Measurements from ENCODE around the gene ARHGAP15.

Gene ARHGAP15

DNA sequence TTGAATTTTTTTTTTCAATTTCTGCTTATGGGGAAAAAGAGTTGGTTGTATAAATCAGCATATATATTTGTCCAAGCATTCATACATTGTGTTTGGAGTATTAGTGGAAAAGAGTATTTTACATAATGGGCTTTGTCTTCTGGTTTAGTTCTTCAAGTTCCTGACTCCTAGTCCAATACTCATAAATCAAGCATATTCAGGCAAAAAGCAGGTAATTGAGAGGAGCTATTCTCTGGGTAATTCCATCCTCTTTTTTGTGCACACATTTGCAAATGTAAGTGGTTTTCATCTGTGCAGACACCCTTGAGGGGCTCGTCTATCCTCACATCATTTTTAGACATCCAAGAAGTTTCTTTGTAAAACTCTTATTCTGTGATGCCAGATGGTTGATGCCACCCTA is 337.2 kb downstream of the ARHGAP15 start:
- DNase-seq = no peak

DNA sequence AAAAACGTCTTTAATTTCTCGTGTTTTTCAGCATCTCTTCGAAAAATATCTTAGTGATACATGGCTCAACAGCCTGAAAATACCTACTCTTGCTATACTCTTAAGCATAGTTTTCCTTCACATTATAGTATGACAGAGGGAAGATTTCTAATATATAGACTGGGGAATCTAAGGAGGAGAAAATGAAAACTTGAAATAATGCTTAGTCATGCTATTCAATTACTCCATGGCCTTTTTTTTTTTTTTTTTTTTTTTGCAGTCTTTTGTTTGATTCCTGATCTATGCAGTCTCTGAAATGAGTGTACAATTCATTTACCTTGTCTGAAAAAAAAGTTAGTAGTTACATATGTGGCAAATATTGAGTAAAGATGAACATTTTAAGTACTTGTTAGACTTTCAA is 337.8 kb downstream of the ARHGAP15 start:
- DNase-seq = no peak

DNA sequence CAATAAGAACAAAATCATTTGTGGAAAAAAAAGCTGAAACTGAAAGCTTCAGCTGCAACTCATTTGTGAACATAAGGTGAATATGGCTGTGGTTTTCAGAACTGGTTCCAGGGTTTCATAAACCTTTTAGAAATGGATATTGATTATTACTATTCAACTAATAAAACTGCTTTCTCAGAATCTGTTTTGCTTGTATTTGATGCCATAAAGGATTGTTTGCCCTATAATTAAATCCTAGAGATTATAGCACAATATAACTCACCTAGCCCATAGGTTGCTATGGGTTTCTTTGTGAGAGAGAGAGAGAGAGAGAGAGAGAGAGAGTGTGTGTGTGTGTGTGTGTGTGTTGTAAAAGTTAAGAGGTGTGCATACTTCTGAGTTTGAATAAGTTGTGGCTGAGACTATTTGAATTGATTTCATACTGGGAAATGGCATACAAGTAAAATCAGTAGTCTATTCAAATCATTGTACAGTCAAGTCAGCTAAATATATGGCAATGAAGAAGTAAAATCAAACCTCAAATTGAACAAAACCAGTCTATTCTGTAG is 339.2 kb downstream of the ARHGAP15 start:
- DNase-seq = no peak

DNA sequence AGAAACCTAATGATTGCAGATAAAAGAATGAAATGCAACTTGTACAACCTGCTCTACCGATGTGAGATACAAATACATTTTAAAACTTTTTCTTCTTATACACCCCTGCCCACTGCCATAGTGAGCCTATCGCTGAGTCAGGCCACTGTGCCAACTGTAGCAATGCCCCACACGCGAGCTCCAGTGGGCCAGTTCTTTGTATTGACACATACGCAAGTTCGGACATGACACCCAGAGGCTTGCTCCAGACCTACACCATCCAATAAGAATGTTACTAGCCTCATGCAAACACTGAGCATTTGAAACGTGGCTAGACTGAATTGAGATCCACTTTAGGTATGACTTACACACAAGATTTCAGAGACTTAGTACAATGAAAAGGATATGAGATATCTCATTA is 340.1 kb downstream of the ARHGAP15 start:
- no peak for DNase-seq

DNA sequence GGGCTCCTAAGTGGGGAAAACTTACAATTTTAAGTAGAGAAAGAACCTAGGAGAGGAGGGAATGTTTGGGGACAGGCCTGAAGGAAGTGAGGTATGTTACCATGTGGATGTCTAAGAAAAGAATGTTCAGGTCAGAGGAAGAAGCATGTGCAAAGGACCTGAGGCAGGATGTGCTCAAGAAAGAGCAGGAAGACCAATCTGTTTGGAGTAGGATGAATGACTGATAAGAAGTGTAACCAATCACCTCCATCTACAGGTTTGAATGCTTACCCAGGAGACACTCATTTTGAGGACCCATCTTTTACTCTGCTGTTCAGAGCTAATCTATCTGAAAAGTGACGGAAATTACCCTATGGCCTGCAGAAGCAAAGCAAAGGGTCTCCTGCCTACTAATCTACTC is 342.3 kb downstream of the ARHGAP15 start:
- no peak for DNase-seq

DNA sequence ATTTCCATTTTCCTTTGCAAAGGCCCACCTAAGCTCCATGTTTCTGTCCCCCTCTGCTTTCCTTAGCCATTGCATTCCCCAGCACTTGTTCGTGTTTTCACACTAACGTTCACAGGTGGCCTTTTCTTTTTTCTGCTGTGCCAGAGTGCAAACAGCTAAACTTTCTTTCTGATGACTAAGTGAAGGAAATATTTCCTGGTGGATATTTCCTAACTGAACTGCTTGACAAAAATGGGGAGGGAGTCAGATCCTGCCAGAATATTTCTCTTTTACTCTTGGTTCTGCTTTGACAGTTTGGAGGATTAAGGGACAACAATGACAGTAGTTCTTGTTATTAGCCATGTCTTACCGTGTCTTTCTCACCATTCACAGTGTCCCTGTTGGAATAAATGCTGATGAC is 344.0 kb downstream of the ARHGAP15 start:
- DNase-seq = no peak

DNA sequence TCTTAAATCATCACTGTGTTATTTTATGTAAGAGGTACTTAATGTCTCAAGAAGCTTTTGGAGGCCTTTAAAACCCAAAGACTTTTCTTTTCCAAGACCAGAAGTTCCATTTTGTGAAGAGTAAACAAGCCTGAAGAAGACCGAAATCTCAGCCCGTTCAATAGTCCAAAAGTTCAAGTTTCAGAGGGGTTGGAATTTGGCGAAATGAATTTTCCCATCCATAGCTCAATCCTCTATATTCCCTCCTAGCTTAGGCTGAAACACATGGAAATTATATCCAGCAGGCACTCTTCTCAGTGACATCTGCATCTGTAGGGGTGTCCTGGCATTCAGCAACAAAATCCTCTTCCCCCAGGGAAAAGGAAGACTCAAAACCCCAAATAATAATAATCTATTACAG is 344.6 kb downstream of the ARHGAP15 start:
- no peak for DNase-seq

DNA sequence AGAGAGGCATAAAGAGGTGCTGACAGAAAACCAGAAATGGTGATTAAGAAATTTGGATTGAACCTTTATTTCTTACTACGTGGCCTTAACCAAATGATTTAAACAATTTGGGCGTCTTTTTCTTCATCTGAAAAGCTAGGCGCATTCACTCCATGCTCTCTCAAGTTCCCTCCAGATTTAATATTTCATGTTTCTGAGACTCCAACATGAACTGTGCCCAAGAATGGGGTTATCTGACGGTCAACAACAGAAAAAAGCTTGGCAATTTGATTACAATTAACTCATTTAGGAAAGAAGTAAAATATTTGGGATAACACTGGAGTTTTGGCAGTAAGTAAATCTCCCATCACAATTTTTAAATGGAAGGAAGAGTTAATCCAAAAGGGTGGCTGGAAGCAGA is 345.4 kb downstream of the ARHGAP15 start:
- DNase-seq = no peak

DNA sequence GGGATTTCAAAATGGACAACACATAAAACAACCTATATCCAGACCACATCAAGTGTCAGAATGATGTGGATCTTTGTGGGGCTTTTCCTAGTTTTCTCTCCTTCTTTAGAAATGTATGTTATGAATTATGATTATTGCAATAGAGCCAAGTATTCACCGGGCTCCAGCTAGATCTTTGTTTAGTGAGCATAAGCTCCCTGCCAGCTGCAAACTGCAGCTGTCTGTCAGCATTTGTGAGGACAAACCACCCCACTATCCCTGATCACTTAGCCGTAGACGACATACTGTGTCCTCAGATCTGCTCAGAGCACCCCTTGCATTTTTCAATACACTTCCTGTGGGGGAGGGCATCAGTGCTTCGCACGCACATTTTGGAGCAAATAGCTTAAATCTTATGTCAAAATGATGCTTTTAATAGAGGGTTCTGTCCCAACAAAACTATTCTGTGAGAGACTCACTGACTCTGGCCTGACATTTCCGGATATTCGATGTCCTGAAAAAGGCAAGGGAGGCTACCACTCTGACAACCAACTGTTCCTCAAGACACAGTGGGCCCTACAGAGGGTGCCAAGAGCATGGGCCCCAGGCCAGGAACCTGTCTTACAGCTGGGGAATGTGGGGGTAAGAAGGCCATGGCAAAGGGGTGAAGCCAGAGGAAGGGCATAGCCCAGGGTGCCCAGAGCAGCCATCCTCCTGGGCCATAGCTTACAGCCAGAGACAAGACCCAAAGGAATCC is 346.0 kb downstream of the ARHGAP15 start:
- no peak for DNase-seq

DNA sequence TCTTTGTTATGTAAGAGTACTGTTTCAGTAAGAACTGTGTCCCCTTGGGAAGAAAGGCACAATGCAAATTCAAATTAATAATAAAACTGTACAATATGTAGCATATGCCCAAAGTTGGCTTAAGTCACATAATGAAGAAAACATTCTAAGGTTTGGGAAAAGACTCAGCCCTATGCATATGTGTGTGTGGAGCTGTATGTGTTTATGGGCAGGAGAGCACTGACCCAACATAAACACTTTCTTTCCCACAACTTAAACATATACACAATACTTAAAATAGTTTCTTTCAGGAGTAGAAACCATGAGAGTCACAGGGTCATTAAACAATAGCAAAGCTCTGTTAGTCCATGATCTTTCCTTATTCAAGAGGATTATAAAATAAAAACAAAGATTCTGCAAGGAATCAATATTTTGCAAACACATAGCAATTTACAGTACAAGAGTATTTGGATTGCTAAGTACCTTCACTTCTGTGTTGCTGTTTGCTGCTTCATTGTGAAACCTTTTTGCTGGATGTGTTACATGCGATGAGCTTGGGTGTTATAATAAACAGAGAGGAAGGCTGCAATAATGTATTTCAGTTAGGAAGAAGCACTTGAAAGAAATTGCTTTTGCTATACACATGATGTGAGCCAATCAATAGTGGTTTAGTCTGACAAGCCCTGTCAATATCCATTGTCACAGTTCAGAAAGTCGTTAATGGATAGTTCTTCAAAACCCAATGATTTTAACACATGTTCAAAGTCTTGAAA is 347.3 kb downstream of the ARHGAP15 start:
- DNase-seq = no peak

DNA sequence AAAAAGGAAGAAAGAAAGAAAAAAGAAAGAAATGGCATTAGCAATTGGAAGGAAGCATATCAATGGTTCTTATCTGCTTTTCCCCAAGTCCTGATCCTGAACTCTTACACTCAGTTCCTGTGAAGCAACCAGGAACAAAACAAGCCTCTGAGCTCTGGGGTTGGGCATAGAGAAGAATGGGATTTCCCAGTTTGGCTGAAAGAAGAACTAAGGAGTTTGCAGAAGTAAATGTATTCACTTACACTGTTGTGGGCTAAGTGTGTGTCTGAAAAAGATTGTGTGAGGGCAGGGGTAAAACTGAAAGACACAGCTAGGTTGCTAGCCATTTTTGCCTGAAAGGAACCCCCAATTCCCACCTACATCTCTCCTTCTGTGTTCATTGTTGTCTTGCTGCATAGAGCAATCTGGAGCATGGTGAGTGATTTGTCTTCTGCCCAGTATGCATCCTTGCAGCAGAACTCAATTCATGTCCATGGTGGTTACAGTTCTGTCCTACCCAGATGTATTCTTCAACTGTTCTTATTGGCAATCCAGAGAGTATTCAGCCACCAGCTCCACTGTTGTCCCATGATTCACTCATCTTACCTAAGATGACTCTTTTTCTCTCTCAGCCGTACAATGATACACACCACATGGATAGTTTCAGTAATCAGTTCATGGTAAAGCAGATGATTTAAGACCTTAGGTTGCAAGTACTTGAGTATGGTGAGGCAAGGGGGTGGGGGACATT is 348.7 kb downstream of the ARHGAP15 start:
- DNase-seq = no peak

DNA sequence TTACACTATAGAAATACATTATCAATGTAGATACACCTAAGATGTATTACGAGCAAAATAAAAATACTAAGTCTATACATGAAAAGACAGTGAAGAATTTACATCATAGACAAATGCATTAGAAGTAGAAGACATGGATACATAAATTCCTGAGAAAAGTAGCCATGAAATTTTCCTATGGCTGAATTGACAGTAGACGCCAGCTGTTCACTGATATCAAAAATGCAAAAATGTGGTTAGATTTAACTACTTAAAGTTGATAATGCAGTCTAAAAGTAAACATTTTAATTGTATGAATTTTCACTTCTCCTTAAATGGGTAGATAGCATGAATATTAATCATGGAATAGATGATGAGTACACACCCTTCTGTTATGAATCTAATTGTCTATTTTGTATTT is 350.9 kb downstream of the ARHGAP15 start:
- DNase-seq = no peak

DNA sequence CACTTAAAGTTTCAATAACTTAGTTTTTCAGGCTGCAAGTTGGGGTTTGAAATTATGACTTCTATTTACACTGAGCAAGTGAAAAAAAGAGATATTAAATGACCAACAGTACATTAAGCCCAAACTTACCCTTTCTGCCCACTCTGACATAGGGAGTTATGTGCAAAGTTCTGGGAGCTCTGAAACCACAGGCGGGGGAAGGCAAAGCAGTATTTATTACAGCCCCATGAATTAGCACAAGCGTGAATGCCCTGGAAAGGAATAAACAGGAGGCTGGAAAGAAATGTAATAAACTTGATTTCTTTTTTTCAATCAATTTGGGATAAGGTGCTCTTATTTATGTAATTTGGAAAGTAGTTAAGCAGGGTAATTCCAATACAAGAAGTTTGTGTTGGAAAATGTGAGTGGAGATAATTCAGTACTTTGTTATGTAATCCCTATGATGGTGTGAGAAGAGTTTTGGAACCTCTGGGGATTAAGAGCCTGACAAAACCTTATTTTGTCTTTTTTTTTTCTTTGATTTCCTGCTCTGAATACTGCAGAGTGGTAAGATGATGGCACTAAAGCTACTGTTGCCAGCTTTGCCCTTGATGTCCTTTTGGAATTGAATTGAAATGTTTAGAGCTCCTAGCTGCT is 351.5 kb downstream of the ARHGAP15 start:
- DNase-seq = no peak

DNA sequence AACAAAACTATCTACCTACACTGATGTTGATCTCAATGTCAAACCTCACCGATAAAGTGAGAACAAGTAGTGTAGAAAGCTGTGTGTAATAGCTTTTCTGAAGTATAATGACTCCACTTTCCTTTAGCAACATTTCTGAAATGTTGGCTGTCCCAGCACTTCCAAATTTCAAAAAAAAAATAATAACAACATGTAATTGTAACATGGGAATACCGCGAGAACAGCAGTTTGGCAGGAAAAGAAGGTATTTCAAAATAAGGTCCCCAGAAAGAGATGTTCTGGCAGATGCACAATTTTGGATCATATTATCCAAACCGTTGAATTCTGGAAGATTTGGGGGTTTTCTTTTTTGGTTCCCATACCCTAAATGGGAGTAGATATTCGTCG is 352.0 kb downstream of the ARHGAP15 start:
- DNase-seq = no peak

DNA sequence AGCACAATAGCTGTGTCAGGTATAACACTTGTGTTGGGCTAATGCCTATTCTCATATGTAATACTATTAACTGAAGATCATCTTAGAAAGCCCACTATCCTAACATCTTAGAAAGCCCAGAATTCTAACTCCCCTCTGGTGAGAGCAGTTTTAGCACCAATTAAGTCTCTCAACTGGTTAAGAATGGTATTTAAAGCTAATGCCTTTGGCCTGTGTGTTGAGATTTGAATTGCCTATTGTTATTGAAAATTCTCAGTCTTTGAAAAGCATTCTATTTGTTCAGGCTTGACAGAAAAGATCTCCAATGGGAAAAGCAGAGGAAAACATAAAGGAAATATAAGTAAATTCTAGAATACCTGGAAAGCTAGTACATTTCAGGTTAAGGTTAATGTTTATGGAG is 352.5 kb downstream of the ARHGAP15 start:
- no peak for DNase-seq

DNA sequence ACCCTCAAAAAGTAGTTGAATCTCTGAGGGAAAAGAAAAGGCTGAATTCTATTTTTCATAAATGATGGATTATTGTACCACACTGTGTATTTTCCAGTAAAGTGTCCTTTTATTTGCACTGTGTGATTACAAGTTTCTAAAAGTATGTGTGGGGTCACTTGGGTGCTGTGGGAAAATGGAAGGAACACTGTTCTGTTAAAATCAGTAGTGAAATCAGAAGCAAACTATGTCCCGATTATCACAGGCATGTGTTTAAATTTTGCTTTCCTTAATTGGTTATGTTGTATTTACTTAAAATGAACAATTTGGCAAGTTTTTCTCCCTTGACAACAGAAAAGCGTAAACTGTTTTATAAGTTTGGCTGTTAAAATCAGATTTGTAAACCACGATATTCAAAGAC is 353.1 kb downstream of the ARHGAP15 start:
- DNase-seq = no peak

DNA sequence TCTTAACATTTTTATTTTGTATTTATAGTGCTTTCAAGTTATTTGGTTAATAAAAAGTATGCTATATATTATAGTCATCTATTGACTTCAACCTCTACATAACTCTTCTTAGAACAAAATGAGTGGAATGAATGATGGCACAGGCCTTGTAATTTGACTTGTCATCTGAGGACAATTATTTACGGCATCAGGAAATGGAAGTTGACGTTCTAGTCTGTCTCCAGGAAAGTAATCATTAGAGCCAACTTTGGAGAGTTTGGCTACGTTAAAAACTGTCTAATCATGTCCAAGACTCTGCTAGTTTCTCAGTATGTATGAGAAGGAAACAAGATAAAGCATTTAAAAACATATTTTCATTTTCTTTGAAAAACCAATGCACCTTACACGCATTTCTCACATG is 353.6 kb downstream of the ARHGAP15 start:
- DNase-seq = no peak

DNA sequence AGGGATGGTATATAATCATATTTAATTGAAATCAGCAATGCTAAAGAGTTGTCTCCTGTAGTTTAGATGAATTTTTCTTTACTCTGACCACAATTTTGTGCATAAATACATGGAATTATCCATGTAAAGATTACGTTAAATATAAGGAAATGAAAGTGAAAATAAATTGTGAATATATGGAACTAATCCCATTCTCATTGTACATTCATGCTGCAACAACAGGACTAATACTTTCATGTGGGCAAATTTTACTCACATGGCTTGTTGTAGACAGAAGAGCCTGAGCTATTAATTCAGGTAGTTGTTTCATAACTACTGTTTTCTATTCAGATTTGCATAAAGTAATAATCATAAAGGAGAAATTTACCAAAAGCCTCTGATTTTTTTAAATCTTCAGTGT is 357.8 kb downstream of the ARHGAP15 start:
- DNase-seq = no peak

DNA sequence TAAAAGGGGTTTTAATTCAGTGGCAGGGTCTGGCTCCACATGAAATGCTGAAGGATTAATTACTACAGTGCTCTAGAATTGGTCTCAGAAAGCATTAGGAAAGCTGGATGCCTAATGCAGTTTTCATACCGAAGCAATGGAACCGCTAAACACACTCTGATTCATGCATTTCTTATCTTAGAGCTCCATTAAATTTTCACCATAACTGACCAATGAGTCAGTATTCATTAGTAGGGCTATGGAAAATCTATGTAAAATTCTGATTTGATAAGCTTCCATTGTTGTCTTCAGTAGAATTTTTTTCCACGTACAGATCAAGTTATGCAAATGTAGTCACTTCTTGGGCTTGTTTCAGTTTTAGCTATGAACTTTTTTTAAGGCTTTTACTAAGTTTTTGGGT is 359.9 kb downstream of the ARHGAP15 start:
- DNase-seq = no peak

DNA sequence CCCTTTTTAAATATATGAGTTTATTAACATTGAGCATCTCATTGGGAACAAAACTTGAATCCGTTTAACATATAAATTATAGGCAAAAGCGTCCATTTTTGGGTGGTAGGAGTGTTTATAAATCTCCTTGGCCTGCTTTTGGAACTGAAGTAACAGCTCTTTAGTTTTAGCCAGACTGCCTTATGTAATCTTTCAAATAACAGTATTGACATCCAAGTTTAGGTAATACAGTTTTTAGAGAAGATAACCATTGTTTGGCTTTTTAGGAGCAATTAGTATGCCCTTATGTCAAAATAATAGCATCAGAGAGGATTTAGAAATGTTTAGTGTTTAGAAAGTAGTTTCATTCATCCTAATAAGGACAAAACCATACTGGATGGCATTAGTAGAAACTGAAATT is 361.9 kb downstream of the ARHGAP15 start:
- no peak for DNase-seq

DNA sequence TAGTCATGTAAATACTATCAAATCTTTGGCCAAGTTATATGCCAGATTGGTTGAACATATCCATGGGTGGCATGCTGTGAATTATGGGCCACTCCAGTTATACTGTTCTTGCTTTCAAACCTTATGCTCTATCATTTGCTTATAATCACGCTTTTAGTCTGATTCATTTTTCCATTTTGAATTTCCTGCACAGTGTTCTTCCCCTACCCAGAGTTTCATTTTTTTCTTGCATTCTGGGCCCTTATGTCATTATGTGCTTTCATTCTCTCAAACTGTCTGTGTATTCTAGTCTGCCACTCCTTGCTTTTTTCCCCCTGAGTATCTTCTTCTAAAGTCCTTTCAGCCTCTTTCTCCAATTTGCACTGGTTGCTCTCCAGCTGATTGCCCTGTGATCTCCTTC is 364.1 kb downstream of the ARHGAP15 start:
- no peak for DNase-seq

DNA sequence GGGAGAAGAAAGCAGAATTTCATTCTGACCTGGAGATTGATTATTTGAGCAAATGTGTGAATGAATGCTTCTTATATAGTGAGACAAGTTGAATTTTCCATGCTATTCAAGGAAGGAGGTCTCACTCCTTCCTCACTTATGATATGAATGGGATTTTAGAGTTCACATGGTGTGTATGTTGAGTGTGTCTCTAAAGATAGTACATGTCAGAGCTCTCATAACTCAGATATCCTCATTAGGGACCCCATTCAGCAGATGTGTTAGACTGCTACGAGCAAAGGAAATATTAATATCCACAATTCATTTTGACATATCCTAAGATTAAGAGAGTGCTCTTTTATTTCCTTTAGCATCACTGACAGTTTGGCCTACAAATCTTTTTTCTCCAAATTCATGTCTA is 368.5 kb downstream of the ARHGAP15 start:
- no peak for DNase-seq

DNA sequence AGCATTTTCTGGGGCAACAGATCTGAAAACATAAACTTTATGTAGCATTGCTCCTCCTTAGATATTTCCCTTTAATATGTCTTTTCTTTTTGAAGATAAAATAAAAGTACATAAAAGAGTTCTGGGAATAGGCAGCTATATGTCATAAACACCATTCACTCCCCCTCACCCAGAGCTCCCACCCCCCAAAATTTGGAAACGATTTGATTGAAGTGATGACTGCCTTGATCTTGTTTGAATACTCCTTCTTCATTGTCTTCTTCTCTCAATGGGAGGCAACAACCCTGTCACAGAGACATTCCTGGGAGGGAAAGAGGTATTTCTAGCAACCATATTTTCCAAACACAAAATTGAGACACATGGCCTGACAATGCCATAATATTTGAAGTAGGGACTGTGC is 369.3 kb downstream of the ARHGAP15 start:
- no peak for DNase-seq

Measured in activated naive CD4-positive, alpha-beta T cell treated with anti-CD3 and anti-CD28 coated beads, Interleukin-2, amount 50 U/mL, for 16 hours (primary cell).